ENCODE data around the gene GIGYF1. TPM values are rescaled to one million over a fixed set of nuclear protein-coding genes. Genes with fewer than 3 reads are reported as not detected.

The GIGYF1 gene
- total RNA-seq, 1 donor from 2014 or later: 23.5 TPM

DNA sequence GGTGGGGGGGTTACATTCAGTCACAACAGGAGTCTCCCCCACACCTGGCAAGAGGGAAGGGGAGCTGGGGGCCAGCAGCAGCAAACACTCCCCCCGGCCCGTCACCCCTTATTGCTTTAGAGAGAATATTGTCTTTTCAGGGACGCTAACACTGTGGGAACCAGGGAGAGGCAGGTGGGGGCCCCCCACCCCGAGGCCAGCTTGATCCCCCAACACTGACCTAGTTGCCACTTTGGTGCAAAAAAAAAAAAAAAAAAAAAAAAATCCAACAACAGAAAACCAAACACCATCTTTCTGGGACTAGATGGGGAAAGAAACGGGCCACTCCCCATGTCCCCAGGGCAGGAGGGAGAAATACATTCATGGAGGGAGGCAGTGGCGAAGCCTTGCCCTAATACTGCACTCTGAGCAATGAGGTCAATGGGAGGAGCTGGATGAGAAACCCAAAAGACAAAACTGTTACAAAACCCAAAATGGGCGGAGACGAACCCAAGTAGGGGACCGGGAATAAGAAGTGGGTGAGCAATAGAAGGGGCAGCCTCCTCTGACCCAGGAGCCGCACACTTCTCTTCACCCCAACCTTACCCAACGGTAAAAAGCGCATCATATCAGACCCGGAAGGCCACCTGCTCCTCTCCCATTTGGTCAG lies 14.0 kb downstream of the GIGYF1 start:
- no peak overlapping the region for H3K4me3 ChIP-seq (ENCODE audit: low read depth, low read length)
- H3K36me3 ChIP-seq (ENCODE audit: control insufficient read depth, insufficient read depth, low read length): peaks cover 7% of the 10 kb centered on the region
- TF ChIP-seq, protein P1, sequence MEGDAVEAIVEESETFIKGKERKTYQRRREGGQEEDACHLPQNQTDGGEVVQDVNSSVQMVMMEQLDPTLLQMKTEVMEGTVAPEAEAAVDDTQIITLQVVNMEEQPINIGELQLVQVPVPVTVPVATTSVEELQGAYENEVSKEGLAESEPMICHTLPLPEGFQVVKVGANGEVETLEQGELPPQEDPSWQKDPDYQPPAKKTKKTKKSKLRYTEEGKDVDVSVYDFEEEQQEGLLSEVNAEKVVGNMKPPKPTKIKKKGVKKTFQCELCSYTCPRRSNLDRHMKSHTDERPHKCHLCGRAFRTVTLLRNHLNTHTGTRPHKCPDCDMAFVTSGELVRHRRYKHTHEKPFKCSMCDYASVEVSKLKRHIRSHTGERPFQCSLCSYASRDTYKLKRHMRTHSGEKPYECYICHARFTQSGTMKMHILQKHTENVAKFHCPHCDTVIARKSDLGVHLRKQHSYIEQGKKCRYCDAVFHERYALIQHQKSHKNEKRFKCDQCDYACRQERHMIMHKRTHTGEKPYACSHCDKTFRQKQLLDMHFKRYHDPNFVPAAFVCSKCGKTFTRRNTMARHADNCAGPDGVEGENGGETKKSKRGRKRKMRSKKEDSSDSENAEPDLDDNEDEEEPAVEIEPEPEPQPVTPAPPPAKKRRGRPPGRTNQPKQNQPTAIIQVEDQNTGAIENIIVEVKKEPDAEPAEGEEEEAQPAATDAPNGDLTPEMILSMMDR (IDR thresholded peaks at IDR 0.05; ENCODE audit: insufficient read depth, low read length, poor library complexity, severe bottlenecking): no peak
- H3K27me3 ChIP-seq (ENCODE audit: control insufficient read depth, insufficient read depth, low read length): no peaks in the 10 kb centered on the region
- DNase-seq (ENCODE audit: low read depth): no peak

DNA sequence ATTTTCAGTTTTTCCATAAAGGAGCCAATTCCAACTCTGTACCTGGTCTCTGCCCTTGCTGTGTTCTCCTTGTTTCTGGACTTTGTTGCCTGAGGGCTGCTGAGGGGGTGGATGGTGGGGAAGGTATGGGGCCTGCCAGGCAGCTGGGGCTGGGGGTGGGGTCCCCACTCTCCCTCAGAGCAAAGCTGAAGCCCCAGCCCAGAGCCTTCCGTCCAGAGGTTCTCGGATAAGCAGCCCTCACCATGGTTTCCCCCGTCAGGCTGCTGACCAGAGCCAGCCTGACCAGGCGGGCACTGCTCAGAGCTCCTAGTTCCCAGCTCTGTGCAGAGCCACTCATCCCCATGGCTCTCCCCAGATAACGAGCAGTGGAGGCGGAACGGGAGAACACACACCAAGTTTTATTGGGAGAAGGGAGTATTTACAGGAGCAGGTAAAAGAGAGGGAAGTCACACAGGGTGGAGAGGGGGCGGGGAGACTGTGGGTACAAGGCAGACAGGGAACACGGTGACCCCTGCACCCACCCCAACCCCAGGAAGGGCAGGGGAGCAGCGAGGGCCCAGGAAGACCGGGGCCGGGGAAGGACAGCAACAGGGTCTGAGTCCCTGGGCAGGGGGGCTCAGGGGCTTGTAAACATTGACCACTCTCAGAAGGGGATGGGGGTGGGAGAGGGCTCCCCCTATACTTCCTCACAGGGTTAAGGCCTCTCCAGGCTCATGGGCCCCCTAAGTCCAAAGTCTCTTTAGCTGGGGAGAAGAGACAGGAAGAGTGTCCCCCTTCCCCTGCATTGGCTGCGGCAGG lies 14.7 kb downstream of the GIGYF1 start:
- no peaks in the 10 kb centered on the region for H3K27me3 ChIP-seq (ENCODE audit: control insufficient read depth, insufficient read depth, low read length)
- no peak for DNase-seq (ENCODE audit: low read depth)
- TF ChIP-seq, protein P1 (IDR thresholded peaks at IDR 0.05; ENCODE audit: insufficient read depth, low read length, poor library complexity, severe bottlenecking): no peak
- no peak overlapping the region for H3K4me3 ChIP-seq (ENCODE audit: low read depth, low read length)
- peaks cover 7% of the 10 kb centered on the region for H3K36me3 ChIP-seq (ENCODE audit: control insufficient read depth, insufficient read depth, low read length)

DNA sequence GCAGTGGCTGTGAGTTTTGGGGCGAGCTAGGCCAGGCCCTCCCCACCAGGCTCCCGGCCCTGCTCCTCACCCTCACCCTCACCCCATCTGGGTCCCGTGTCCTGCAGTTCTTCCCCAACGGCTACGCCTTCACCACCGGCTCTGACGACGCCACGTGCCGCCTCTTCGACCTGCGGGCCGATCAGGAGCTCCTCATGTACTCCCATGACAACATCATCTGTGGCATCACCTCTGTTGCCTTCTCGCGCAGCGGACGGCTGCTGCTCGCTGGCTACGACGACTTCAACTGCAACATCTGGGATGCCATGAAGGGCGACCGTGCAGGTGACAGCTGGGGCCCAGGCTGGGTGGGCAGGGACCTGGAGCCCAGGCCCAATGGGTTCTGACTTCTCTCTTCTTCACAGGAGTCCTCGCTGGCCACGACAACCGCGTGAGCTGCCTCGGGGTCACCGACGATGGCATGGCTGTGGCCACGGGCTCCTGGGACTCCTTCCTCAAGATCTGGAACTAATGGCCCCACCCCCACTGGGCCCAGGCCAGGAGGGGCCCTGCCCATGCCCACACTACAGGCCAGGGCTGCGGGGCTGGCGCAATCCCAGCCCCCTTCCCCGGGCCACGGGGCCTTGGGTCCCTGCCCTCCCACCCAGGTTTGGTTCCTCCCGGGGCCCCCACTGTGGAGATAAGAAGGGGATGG lies 15.6 kb downstream of the GIGYF1 start:
- peaks cover 7% of the 10 kb centered on the region for H3K36me3 ChIP-seq (ENCODE audit: control insufficient read depth, insufficient read depth, low read length)
- DNase-seq (ENCODE audit: low read depth): no peak
- TF ChIP-seq, protein P1 (IDR thresholded peaks at IDR 0.05; ENCODE audit: insufficient read depth, low read length, poor library complexity, severe bottlenecking): no peak
- no peaks in the 10 kb centered on the region for H3K27me3 ChIP-seq (ENCODE audit: control insufficient read depth, insufficient read depth, low read length)
- H3K4me3 ChIP-seq (ENCODE audit: low read depth, low read length): no peak overlapping the region

DNA sequence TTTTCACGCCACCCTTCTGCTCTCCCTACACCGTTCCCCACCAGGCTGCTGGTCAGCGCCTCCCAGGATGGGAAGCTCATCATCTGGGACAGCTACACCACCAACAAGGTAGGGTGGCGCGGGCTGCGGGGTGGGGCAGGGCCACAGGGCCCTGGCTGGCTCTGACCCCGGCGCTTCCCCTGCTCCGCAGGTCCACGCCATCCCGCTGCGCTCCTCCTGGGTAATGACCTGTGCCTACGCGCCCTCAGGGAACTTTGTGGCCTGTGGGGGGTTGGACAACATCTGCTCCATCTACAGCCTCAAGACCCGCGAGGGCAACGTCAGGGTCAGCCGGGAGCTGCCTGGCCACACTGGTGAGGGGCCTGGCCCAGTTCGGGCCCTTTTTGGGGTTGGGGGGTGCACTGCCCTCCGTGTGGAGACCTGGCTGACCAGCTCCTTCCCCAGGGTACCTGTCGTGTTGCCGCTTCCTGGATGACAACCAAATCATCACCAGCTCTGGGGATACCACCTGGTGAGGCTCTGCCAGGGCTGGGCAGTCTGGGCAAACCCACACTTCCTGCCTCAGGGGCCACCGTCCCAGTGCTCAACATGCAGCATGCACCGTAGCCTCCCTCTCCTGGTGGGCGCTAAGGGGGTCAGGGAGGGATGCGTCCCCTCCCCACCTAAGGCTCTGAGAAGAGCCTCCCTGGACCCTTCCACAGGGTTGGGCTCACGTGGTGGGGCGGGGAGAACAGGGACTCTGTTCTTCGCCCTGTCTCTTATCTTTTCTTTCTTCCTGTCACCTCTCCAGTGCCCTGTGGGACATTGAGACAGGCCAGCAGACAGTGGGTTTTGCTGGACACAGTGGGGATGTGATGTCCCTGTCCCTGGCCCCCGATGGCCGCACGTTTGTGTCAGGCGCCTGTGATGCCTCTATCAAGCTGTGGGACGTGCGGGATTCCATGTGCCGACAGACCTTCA lies 16.5 kb downstream of the GIGYF1 start:
- Histone ChIP-seq H3K4me3 (ENCODE audit: low read depth, low read length) (no peak overlapping the region), H3K36me3 (ENCODE audit: control insufficient read depth, insufficient read depth, low read length) (peaks cover 7% of the 10 kb centered on the region), H3K27me3 (ENCODE audit: control insufficient read depth, insufficient read depth, low read length) (no peaks in the 10 kb centered on the region)
- DNase-seq (ENCODE audit: low read depth): no peak
- TF ChIP-seq, protein P1 (IDR thresholded peaks at IDR 0.05; ENCODE audit: insufficient read depth, low read length, poor library complexity, severe bottlenecking): no peak

DNA sequence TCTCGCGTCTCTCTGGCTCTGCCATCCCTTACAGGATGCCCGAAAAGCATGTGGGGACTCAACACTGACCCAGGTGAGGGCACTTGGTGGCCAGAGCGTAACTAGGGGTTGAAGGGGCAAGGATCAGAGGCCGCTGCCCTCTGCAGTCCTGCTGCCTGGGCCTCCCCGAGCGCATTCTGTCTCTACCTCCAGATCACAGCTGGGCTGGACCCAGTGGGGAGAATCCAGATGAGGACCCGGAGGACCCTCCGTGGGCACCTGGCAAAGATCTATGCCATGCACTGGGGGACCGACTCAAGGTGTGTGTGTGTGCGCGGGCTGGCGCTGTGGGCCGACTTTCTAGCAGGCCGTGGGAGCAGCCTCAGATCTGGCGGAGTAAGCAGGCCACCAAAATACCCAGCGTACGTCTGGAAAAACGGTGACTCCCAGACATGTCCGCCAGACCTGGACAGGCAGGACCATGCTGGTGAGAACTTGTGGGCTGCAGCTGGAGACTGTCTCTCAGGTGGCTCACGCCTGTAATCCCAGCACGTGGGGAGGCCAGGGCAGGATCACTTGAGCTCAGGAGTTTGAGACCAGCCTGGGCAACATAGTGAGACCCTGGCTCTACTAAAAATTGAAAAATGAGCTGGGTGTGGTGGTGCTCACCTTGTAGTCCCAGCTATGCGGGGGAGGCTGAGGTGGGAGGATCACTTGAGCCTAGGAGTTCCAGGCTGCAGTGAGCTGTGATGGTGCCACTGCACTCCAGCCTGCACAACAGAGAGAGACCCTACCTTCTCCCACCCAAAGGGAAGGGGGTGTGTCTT lies 17.3 kb downstream of the GIGYF1 start:
- Histone ChIP-seq H3K4me3 (ENCODE audit: low read depth, low read length) (peak overlapping the region; percentile 94), H3K36me3 (ENCODE audit: control insufficient read depth, insufficient read depth, low read length) (peaks cover 5% of the 10 kb centered on the region), H3K27me3 (ENCODE audit: control insufficient read depth, insufficient read depth, low read length) (no peaks in the 10 kb centered on the region)
- TF ChIP-seq, protein P1 (IDR thresholded peaks at IDR 0.05; ENCODE audit: insufficient read depth, low read length, poor library complexity, severe bottlenecking): no peak
- DNase-seq (ENCODE audit: low read depth): no peak

Measured in kidney epithelial cell (primary cell).